Ureter (tissue), 1 donor: ENCODE results near the gene FREM2. TPM values are rescaled to one million over a fixed set of nuclear protein-coding genes. Genes with fewer than 3 reads are reported as not detected.

ENCODE experiments used
- DNase-seq: peaks from one replicate; pipeline ENCODE4 v3.0.0-alpha.2; 2020; ENCODE audit warnings: low spot score
- total RNA-seq: library from RNA; stranded (reverse); gene quantifications from one replicate; pipeline ENCODE4 v1.2.4, GENCODE V29; 2023
- donor health status: DM: yes; HTN: yes; CAD: no.

The FREM2 gene
- total RNA-seq, 1 donor from 2014 or later: 12.4 TPM

- DNase-seq: no peak
Measured at GRCh38 chr13:38821770-38822551, 135.1 kb downstream of the FREM2 start.

- DNase-seq: no peak
Measured at GRCh38 chr13:38824342-38824741, 137.5 kb downstream of the FREM2 start.

DNA sequence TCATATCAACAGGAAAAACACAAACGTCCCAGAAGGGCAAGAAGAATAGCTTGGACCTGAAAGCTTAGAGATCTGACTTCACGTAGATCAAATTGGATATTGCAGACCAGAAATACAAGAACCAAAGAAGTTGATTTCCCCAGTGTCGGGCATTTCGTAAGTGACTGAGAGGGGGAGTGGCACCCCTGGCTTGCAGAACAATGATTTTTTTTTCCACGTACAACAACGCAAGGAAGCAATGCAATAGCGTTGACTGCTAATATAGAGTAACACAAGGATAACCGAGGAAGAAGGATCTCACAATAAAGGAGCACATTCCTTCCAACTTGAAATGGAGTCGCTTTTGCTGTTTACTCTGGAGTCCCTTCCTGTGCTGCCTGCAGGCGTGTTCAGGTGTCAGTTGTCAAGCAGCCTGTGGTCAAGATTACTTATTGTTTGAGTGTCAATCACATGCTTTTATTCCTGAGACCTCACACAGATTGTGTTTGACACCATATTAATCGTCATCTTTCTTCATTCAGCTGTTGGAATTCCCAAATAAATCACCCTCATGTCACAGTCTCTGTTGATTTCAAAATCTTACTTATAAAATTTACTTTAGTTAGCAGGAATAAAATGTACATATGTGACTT lies 139.4 kb downstream of the FREM2 start:
- DNase-seq: no peak

- no peak for DNase-seq
Measured at GRCh38 chr13:38830442-38831045, 143.7 kb downstream of the FREM2 start.

GRCh38 chr13:38844581-38844980 lies 157.7 kb downstream of the FREM2 start:
- no peak for DNase-seq

DNA sequence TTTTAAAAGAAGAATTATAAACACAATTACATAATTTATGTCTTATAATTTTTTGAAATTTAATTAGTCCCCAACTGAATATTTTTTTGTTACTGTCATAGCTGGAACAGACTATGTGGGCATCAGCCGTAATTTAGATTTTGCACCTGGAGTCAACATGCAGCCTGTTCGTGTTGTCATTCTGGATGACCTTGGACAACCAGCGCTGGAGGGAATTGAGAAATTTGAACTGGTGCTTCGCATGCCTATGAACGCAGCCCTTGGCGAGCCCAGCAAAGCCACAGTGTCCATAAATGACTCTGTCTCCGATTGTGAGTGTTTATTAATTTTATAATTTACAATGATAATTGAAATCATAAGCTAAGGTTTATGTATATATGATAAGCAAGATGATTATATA lies 161.5 kb downstream of the FREM2 start:
- DNase-seq: no peak

GRCh38 chr13:38849315-38849714 lies 162.4 kb downstream of the FREM2 start:
- no peak for DNase-seq

DNA sequence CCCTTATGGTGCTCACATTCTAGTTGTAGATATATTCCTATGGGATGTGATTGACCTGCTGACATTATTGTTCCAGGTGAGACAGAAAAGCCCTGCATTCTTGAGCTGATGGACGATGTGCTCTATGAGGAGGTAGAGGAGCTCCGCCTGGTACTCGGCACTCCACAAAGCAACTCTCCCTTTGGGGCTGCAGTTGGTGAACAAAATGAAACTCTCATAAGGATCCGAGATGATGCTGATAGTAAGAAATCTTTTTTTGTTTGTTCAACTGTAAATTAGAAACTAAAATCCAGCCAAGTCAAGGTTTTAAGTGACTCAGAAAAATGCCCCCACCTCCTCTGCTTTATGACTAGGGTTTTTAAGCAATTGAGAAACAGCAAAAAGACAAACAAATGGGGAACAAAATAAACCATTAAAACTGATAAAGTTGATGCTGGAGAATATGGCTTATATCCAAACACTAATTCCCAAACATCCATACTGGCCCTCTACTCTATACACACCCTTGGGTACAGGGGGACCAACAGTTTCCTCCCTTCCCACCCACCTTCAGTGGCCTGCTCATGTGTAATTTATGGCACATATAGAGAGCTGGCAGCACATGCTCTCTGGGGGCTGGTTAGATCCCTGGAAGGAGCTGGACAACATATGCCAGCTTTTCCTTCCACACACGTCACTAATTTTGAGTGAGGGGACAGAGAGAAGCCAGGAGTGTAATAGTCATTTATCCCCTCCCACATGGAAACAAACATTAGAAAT lies 164.2 kb downstream of the FREM2 start:
- DNase-seq: no peak

DNA sequence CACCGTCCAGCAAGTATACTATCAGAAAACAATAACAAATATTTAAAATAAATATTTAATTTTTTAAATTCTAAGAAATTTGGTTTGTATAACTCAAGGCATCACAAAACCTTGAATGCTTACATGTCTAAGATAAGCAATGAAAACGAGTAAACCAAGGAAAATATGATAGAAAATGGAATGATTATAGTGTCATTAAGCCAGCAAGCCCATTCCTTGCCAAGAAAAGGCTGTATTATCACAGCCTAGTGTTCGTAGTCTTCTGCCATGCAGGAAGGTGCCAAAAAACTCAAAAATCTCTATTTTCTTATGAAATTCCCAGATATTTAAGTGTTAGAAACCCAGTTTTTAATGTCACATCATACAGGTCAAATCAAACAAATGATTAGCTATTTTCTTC lies 167.3 kb downstream of the FREM2 start:
- no peak for DNase-seq

- no peak for DNase-seq
Measured at GRCh38 chr13:38856065-38856464, 169.2 kb downstream of the FREM2 start.

DNA sequence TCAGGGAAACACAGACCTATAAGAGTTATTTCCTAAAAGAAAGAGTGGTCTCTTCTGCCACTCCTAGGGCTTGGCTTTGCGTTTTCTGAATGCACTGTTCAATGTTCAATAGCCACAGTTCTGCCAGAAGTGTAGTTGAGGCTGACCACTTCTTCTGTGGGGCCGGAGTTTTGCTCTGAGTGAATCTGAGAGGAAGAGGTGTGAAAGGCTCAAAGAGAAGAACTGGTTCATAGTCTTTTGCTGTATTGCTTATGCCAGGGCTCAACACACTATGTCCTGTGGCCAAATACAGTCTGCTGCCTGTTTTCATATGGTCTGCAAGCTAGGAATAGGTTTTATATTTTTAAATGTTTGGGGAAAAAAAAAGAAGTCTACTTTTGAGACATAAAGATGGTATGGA lies 175.6 kb downstream of the FREM2 start:
- DNase-seq: no peak

DNA sequence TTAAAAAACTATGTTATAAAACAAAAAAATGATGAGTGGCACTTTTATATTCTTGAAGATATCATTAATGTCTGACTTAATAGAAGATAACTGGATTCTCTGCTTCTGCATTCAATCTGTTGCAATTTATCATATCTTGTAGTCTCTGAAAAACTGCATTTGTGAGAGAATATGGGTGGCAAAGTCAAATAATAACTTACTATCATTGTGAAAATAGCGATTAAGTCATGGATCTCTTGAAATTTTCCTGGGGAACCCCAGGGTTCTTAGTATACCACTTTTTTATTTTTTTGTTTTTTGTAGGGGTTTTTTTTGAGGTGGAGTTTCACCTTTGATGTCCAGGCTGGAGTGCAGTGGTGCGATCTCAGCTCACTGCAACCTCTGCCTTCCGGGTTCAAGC lies 176.7 kb downstream of the FREM2 start:
- no peak for DNase-seq

DNA sequence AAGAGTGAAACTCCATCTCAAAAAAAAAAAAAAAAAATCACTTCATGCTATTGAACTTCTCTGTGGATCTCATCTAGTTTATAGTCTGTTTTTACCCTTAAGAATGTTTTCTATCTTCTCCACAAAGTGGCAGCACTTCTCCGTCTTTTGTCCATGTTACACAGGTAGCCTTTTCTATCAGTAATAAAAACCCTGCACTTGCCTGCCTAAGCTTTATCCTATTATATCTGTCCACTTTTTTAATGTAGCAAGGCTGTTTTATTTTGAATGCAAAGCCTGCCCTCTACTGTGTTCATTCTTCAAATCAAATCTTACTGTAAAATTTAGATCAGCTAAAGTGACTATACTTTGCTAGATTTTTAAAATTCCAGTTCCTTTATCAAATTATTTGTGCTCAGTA lies 179.8 kb downstream of the FREM2 start:
- DNase-seq: no peak

DNA sequence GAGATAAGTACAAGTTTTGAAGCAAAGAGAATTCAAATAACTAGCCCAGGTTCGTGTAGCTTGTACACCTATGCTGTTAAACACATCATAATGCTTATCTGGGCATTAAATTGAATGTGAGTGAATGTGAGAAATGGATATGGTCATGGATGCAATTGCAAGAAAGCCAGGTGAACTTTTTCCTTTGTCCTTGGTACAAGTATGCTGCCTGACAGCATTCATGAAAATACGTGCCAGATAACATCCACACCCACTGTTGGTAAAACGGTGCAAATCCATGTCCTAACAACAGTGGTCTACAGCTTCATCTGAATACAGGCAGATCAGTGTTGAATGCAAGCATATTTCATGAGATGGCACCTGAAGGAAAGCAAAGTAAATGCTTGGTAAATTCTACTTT lies 181.5 kb downstream of the FREM2 start:
- no peak for DNase-seq

DNA sequence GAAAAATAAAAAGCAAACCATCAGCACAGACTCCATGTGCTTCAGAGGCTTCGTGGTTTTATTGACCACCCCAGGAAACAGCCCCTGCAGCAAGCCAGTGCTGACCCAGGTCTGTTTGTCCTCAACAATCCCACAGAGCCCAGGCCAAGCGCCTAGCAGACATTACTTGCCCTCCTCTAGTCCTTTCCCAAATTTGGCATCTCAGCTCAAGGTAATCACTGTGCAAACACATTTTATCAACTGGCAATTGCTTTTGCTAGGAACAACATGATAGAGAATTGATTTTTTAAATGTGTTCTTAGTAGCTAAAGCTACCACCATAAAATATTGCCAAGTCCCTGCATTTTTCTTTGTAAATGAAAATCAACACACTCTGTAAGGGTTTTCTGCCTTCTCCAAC lies 182.0 kb downstream of the FREM2 start:
- DNase-seq: no peak

GRCh38 chr13:38871275-38871674 lies 184.4 kb downstream of the FREM2 start:
- DNase-seq: no peak

DNA sequence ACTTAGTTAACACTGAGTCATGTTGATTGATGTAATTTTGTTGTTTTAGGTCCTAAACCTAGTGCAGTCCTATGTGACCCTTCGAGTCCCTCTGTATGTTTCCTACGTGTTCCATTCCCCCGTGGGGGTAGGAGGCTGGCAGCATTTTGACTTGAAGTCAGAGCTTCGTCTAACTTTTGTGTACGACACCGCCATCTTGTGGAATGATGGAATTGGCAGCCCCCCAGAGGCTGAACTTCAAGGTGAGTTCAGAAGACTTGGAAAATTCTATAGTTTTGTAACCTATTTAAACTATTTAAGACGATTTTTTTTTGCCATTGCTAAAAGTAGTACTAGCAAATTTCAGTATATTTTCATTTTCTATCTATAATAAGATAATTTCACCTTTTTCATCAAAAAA lies 185.8 kb downstream of the FREM2 start:
- no peak for DNase-seq

DNA sequence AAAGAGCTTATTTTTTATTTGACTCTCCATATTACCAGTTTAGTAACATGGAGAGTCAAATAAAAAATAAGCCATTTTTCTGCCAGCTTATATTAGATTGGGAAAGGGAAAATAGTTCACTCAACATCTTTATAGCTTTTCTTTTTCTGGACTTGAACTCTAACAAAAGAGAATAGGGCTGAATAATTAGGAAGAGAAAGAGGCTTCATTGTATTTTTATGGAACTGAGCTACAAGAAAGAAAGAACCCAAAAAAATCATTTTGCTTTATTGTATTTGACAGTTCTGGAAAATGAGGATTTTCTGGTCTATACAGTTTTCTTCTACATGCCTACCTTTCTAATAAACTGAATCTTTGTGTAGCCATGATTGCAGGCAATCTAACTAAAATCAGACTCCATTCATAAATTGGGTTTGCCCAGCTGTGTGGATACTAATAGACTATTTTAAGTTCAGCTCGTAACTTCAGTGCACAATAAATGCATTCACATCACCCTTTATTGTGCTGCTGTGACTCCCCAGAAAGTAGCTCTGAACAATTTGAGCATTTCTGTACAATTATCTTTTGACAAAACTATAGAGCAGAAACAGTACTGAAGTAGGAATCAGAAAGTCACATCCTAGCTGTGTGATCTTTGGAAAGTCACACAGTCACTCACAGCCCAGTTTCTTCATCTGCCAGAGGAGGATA lies 188.5 kb downstream of the FREM2 start:
- DNase-seq: no peak

GRCh38 chr13:38879278-38879677 lies 192.4 kb downstream of the FREM2 start:
- DNase-seq: no peak

- no peak for DNase-seq
Measured at GRCh38 chr13:38879786-38880185, 192.9 kb downstream of the FREM2 start.

- no peak for DNase-seq
Measured at GRCh38 chr13:38880397-38880796, 193.5 kb downstream of the FREM2 start.

DNA sequence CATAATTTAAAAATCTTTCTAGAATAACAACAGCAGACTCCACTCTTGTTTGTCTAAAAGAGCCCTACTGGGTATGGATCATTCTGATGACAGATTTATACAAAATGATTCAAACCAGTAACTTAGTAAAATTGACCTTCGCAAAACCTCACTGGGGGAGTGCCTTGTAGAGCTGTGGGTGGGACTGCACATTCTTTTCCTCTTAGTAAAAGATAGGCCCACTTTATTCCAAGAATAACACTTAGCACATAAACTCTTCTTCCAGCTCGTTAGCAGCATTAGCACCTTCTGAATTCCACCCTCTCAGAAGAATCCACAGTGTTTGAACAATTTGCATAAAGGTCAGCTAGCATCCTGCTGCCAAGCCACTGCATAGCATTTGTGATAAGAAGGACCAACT lies 196.9 kb downstream of the FREM2 start:
- no peak for DNase-seq
